HepG2 (cell line): ENCODE data around the gene CAMK4. TPM values are rescaled to one million over a fixed set of nuclear protein-coding genes. Genes with fewer than 3 reads are reported as not detected.

Source experiments
- ATAC-seq: fragments of 200-7000 bp; cut with Tn5 transposase; 3 replicates; pipeline ENCODE4 v1.9.1; 2020; ENCODE audit warnings: mild to moderate bottlenecking, moderate library complexity
- BruUV-seq: library from RNA; stranded (reverse); fragments of 400-500 nt; replicated peaks from 2 replicates; lab custom pipeline; 2021; lab: Mats Ljungman, UMichigan
- CTCF ChIA-PET: fragments of 300-600 bp; formaldehyde crosslinking; extraction: SDS; loops from one replicate; lab custom pipeline; 2021; ENCODE audit warnings: low total read pairs, inconsistent platforms, low intra/inter-chr PET ratio; lab: Yijun Ruan, JAX
- POLR2A ChIA-PET: fragments of 350-600 bp; sonication (Branson Sonifier 250); formaldehyde crosslinking; loops from one replicate; lab custom pipeline; 2020; ENCODE audit warnings: antibody characterized with exemption, inconsistent platforms; lab: Yijun Ruan, JAX
- DNase-seq: peaks from one replicate; pipeline ENCODE4 v3.0.0-alpha.2; 2015; ENCODE audit warnings: low spot score
- FAIRE-seq: peaks from 3 replicates; lab custom pipeline; 2011; peaks lifted over from hg19 to GRCh38; lab: Jason Lieb, UNC
- H2AFZ ChIP-seq: one replicate; pipeline ENCODE4 v1.6.1; 2011; ENCODE audit warnings: low read length, inconsistent platforms
- H3K27ac ChIP-seq: fragments of 300-600 bp; 3 replicates; pipeline ENCODE4 v1.8.0; 2011; ENCODE audit warnings: mixed run types, mild to moderate bottlenecking, mixed read lengths, low read length, inconsistent platforms; ENCODE audit not compliant: insufficient read depth; ENCODE audit errors: extremely low read length
- H3K27me3 ChIP-seq, 2 experiments: fragments of 200-600 bp in 1 of 2; 2 replicates in 1 of 2; 3 replicates in 1 of 2; pipeline versions ENCODE4 v1.6.0 to v1.8.0; 2011; ENCODE audit warnings: low read length in 2 of 2, mild to moderate bottlenecking in 2 of 2, moderate library complexity in 2 of 2, inconsistent platforms in 1 of 2; ENCODE audit not compliant: insufficient read depth in 2 of 2, control insufficient read depth in 1 of 2
- H3K36me3 ChIP-seq, 2 experiments: fragments of 200-600 bp in 1 of 2; replicated peaks in 1 of 2; 2 replicates in 1 of 2; 3 replicates in 1 of 2; pipeline versions ENCODE4 v1.5.1 to v1.8.0; 2011; ENCODE audit warnings: low read length in 2 of 2, inconsistent platforms in 1 of 2; ENCODE audit not compliant: insufficient read depth in 2 of 2, control insufficient read depth in 1 of 2
- H3K4me1 ChIP-seq: 2 replicates; pipeline ENCODE4 v1.5.1; 2012; ENCODE audit warnings: low read length, inconsistent platforms; ENCODE audit not compliant: insufficient read depth
- H3K4me2 ChIP-seq: 2 replicates; pipeline ENCODE4 v1.6.0; 2011; ENCODE audit warnings: low read depth, low read length, inconsistent platforms
- H3K4me3 ChIP-seq, 3 experiments: fragments of 200-600 bp in 1 of 3; sonication (generic), shearing (Covaris generic) in 1 of 3; replicated peaks in 1 of 3; 2 replicates each; pipeline ENCODE4 v1.5.1; 2011 to 2016; ENCODE audit warnings: low read length in 3 of 3, inconsistent platforms in 2 of 3, low read depth in 2 of 3, mild to moderate bottlenecking in 2 of 3, control low read depth in 1 of 3, mixed read lengths in 1 of 3; ENCODE audit not compliant: insufficient read depth in 1 of 3
- H3K79me2 ChIP-seq: one replicate; pipeline ENCODE4 v1.6.1; 2011; ENCODE audit warnings: low read length, inconsistent platforms; ENCODE audit not compliant: insufficient read depth
- H3K9ac ChIP-seq: 2 replicates; pipeline ENCODE4 v1.6.0; 2011; ENCODE audit warnings: mild to moderate bottlenecking, low read depth, low read length, inconsistent platforms; ENCODE audit not compliant: insufficient read depth
- H3K9me3 ChIP-seq: 2 replicates; pipeline ENCODE4 v1.5.1; 2012; ENCODE audit warnings: mild to moderate bottlenecking, low read length
- H4K20me1 ChIP-seq: 2 replicates; pipeline ENCODE4 v1.6.0; 2011; ENCODE audit warnings: inconsistent platforms, mild to moderate bottlenecking, low read length, moderate library complexity; ENCODE audit not compliant: insufficient read depth
- ATF1 ChIP-seq: IDR thresholded peaks from 2 replicates; pipeline ENCODE4 v1.6.1; 2016; ENCODE audit warnings: mild to moderate bottlenecking, control low read depth
- ELF1 ChIP-seq: sonication (generic); formaldehyde crosslinking; IDR thresholded peaks from 2 replicates; pipeline ENCODE4 v1.4.0; 2020; ENCODE audit warnings: missing genetic modification reagents
- KDM6A ChIP-seq: IDR thresholded peaks from 2 replicates; pipeline ENCODE4 v1.6.1; 2016; ENCODE audit warnings: low read depth
- RXRB ChIP-seq: IDR thresholded peaks from 2 replicates; pipeline ENCODE4 v1.6.1; 2016; ENCODE audit warnings: borderline replicate concordance, missing genetic modification reagents, missing compliant biosample characterization
- SMAD1 ChIP-seq: sonication (generic); formaldehyde crosslinking; IDR thresholded peaks from 2 replicates; pipeline ENCODE4 v1.4.0; 2020; ENCODE audit warnings: missing genetic modification reagents, low read depth, mild to moderate bottlenecking, borderline replicate concordance
- ZBTB7B ChIP-seq: sonication (generic); formaldehyde crosslinking; IDR thresholded peaks from 2 replicates; pipeline ENCODE4 v1.4.0; 2020; ENCODE audit warnings: missing genetic modification reagents
- ZC3H13 ChIP-seq: sonication (generic); formaldehyde crosslinking; IDR thresholded peaks from 2 replicates; pipeline ENCODE4 v1.8.1; 2023; ENCODE audit warnings: mild to moderate bottlenecking, missing genetic modification reagents, moderate library complexity
- ZNF251 ChIP-seq: sonication (generic); formaldehyde crosslinking; IDR thresholded peaks from 2 replicates; pipeline ENCODE4 v1.9.0; 2021; ENCODE audit warnings: mild to moderate bottlenecking, missing genetic modification reagents
- ZNF264 ChIP-seq: sonication (generic); formaldehyde crosslinking; IDR thresholded peaks from 2 replicates; pipeline ENCODE4 v1.4.0; 2020; ENCODE audit warnings: missing genetic modification reagents
- ZNF292 ChIP-seq: sonication (generic); formaldehyde crosslinking; IDR thresholded peaks from 2 replicates; pipeline ENCODE4 v1.8.1; 2022; ENCODE audit warnings: mild to moderate bottlenecking, low read depth, missing genetic modification reagents, borderline replicate concordance
- ZNF326 ChIP-seq: sonication (generic); formaldehyde crosslinking; IDR thresholded peaks from 2 replicates; pipeline ENCODE4 v1.4.0; 2020; ENCODE audit warnings: missing genetic modification reagents, borderline replicate concordance
- ZNF367 ChIP-seq: sonication (generic); formaldehyde crosslinking; IDR thresholded peaks from 2 replicates; pipeline ENCODE4 v1.4.0; 2020; ENCODE audit warnings: missing genetic modification reagents, borderline replicate concordance
- ZNF768 ChIP-seq: sonication (generic); formaldehyde crosslinking; IDR thresholded peaks from 2 replicates; pipeline ENCODE4 v1.4.0; 2020; ENCODE audit warnings: missing genetic modification reagents
- WGBS: methylation state at CpG from one replicate; pipeline ENCODE4 v1.1.6; 2017; ENCODE audit warnings: low lambda C conversion rate; 5-methylcytosine and 5-hydroxymethylcytosine counted together
- in situ Hi-C: cut with HindIII; loops from 2 replicates; pipeline ENCODE4 v1.10.0; 2017; ENCODE audit warnings: low pct_unique_long_range_greater_than_20kb; ENCODE audit not compliant: extremely low pct_ligation_motif_present
- intact Hi-C: fragments of 100-400 bp; cut with micrococcal nuclease; formaldehyde crosslinking; loops from one replicate; pipeline ENCODE4 v1.10.0; 2022; ENCODE audit not compliant: unreplicated experiment
- polyA plus RNA-seq, 8 experiments: library from polyadenylated mRNA; depleted of rRNA in 3 of 8; stranded (reverse) in 7 of 8; unstranded in 1 of 8; fragments of >200 nt; fragmentation: Illumina TruSeq in 4 of 8; extraction: Trizol in 4 of 8; gene quantifications; 2 replicates each; pipeline versions ENCODE4 v1.2.1 to v1.2.3, GENCODE V29; 2011 to 2016; ENCODE audit warnings: low read depth in 4 of 8, missing spikeins in 1 of 8, mixed read lengths in 1 of 8; ENCODE audit not compliant: insufficient read depth in 1 of 8
- total RNA-seq, 5 experiments: library from RNA; depleted of rRNA; stranded (reverse); fragments of >200 nt; fragmentation: Illumina TruSeq; extraction: Trizol; gene quantifications; 2 replicates each; pipeline ENCODE4 v1.2.3, GENCODE V29; 2016; ENCODE audit warnings: low read depth in 1 of 5
- TF ChIP-seq, protein P1 (sequence below): sonication (generic); formaldehyde crosslinking; IDR thresholded peaks from 2 replicates; pipeline ENCODE4 v1.9.0; 2022; ENCODE audit warnings: low read depth, missing genetic modification reagents

CAMK4 gene
- total and polyA plus RNA-seq, 2 of the 13 experiments (the other 11 are each of a cell fraction or from before 2014, with no cell fraction given) = not detected

DNA sequence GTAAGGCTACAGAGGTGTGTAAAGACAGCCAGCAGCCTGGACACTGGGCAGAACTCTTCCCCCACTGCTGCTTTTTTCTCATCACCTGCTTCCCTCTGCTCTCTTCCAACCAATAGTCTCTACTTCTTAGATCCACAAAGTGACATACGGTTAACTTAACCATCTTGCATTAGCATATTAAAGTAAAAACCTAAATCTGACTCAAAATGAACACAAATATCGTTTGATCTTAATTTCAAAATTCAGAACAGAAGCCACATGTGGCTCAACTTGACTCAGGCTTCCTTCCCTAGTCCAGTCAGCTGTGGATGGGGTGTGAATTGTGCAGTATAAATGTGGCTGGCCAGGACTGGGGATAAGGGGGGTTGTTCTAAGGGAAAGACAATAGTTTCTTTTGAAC lies 173.8 kb downstream of the CAMK4 start:
- in situ Hi-C loops (no loop called here), intact Hi-C loops (no loop called here)
- H3K9me3 ChIP-seq = no peaks in the 10 kb centered on the region
- TF ChIP-seq SMAD1 (CRISPR knock-in tag) (no peak), ZC3H13 (CRISPR knock-in tag) (no peak), ZNF264 (no peak), ELF1 (CRISPR knock-in tag) (no peak), ZNF326 (CRISPR knock-in tag) (no peak), ATF1 (no peak), KDM6A (CRISPR knock-in tag) (no peak), RXRB (CRISPR knock-in tag) (no peak), ZBTB7B (CRISPR knock-in tag) (no peak), ZNF768 (no peak), ZNF292 (CRISPR knock-in tag) (no peak), ZNF367 (CRISPR knock-in tag) (no peak), ZNF251 (CRISPR knock-in tag) (no peak)
- TF ChIP-seq, protein P1, sequence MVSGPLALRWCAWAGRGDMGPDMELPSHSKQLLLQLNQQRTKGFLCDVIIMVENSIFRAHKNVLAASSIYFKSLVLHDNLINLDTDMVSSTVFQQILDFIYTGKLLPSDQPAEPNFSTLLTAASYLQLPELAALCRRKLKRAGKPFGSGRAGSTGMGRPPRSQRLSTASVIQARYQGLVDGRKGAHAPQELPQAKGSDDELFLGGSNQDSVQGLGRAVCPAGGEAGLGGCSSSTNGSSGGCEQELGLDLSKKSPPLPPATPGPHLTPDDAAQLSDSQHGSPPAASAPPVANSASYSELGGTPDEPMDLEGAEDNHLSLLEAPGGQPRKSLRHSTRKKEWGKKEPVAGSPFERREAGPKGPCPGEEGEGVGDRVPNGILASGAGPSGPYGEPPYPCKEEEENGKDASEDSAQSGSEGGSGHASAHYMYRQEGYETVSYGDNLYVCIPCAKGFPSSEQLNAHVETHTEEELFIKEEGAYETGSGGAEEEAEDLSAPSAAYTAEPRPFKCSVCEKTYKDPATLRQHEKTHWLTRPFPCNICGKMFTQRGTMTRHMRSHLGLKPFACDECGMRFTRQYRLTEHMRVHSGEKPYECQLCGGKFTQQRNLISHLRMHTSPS (CRISPR knock-in tag) = no peak
- FAIRE-seq (no peak), ATAC-seq (no peak), DNase-seq (no peak)
- 44% methylated on average over 2 of the region's 2 CpGs for WGBS
- H3K4me3 ChIP-seq = no peak overlapping the region
- H3K27ac ChIP-seq = no peak overlapping the region
- no peaks in the 10 kb centered on the region for H3K36me3 ChIP-seq
- H3K9ac ChIP-seq = no peak overlapping the region
- H3K4me2 ChIP-seq = no peak overlapping the region
- POLR2A ChIA-PET = no interaction called here
- H2AFZ ChIP-seq = no peak overlapping the region
- BruUV-seq = no TSS peak
- no peaks in the 10 kb centered on the region; the same call in 1 of the 2 replicates for H3K4me1 ChIP-seq
- CTCF ChIA-PET = no interaction called here
- H3K27me3 ChIP-seq = no peaks in the 10 kb centered on the region
- no peaks in the 10 kb centered on the region for H3K79me2 ChIP-seq
- no peaks in the 10 kb centered on the region for H4K20me1 ChIP-seq
